GM04503 (cell line): Measurements from ENCODE around the gene TXNRD1.
"Not testable (repeated sequence)": the region's sequence is repeated elsewhere in the genome, so short reads cannot be mapped to it uniquely, and the experiment has no call there.

ENCODE experiments used
- DNase-seq: peaks from one replicate; pipeline ENCODE4 v3.0.0-alpha.2; 2012; ENCODE audit warnings: low read depth

The TXNRD1 gene

DNA sequence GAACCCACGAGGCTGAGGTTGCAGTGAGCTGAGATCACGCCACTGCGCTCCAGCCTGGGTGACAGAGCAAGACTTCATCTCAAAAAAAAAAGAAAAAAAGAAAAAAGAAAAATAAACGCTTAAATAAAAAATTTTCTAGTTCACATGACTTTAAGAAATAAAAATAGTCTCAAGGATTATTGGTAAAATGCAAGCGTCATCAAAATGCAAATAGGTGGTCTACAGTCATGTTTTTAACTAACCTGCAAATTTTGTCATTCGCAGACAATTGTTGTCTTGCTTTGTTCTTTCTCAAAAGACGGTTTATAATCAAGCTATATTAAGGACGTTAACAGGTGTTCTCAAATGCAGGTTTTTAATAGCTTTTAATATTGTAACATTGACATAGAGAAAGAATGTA is 22.4 kb downstream of the TXNRD1 start:
- DNase-seq: no peak

GRCh38 chr12:104242546-104243206 is 27.1 kb downstream of the TXNRD1 start:
- DNase-seq: no peak

GRCh38 chr12:104243551-104243950 is 28.0 kb downstream of the TXNRD1 start:
- peak; percentile 35 for DNase-seq

GRCh38 chr12:104243971-104244370 is 28.4 kb downstream of the TXNRD1 start:
- DNase-seq: no peak

GRCh38 chr12:104247698-104248097 is 32.1 kb downstream of the TXNRD1 start:
- no peak for DNase-seq

- no peak for DNase-seq
These were observed 32.9 kb downstream of the TXNRD1 start for GRCh38 chr12:104248444-104248843.

GRCh38 chr12:104249017-104249416 is 33.4 kb downstream of the TXNRD1 start:
- no peak for DNase-seq

- DNase-seq: no peak
These were observed 34.3 kb downstream of the TXNRD1 start for GRCh38 chr12:104249898-104250297.

DNA sequence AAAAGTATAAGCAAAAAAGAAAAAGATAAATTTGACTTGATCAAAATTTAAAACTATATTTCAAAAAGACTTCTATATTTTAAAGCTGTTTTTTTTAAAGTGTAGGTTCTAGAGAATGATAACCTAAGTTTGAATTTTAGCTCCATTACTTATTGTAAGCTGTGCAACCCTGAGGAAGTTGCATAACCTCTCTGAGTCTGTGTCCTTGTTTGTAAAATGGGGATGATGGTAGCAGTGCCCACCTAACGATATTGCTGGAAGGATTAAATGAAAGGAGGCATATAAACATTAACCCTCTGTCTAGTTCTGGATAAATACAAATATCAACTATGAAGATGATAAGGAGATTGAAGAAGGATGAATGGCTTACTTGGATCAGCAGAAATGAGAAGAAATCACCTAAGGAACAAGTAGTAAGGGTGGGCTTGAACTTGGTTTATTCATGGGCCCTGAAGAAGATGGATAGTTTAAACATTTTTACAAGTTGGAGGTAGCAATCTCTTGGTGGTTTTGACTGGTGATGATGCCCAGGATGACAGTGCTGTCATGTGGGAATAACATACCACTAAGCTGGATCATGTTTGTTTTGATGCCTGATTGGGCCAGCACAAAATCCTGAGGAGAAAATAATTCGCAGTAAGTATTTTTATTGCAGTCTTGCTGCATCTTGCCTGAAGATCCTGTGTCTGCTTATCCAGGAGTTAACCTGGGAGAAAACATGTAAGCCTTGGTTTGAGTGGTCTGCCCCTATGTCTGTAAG is 35.0 kb downstream of the TXNRD1 start:
- no peak for DNase-seq

- no peak for DNase-seq
These were observed 42.4 kb downstream of the TXNRD1 start for GRCh38 chr12:104257913-104258472.

- no peak for DNase-seq
These were observed 43.0 kb downstream of the TXNRD1 start for GRCh38 chr12:104258476-104259067.

DNA sequence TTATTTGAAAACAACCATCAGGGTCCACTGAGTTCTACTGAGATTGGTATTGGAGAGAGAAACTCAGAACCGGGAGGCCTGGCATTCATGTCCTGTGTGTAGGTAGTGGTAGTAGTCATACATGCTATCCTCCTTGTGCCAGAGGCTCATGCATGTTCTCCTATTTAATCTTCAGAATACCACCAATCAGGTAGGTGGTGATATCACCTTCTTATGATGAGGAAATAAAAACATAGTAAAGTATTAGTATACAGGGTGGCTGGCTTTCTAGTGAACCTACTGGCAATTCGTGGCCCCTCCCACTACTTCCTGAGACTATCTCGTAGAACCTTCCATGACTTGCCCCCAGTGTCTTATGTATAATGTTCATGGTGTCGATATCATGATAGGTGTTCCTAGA is 47.4 kb downstream of the TXNRD1 start:
- no peak for DNase-seq

DNA sequence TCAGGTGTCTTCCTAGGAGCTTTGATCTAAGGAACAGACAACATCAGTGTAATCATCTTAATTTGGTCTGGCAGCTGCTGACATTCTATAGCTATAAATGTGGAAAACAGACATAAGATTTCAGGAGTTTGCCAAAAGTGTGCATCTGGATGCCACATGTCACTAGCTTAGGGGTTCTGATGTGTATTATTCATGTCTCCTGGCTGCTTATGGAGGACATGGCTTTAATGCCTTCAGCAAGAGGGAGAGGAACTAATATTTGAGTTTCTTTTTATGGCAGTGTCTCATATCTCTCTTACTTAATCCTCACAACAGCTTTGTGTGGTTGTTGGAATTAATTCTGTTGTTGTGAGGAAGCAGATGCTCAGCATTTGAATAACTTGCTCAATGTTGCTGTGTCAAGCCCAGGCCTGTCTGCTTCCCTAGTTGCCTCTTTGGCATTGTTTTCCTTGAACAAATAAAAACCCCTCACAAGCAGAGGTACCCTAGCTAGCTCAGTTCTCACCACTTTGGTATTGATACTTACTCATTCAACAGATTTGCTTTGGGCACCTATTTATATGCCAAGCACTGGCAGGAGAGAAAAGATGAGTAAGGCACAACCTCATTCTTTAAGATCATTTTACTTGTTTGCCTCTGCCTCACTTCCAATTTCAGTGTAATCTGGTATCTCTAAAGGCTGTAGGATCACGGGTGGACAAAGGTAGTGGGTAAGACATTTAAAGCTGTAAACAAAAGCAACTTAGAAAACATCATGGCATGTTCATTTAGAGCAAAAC is 48.2 kb downstream of the TXNRD1 start:
- DNase-seq: peak; percentile 67

DNA sequence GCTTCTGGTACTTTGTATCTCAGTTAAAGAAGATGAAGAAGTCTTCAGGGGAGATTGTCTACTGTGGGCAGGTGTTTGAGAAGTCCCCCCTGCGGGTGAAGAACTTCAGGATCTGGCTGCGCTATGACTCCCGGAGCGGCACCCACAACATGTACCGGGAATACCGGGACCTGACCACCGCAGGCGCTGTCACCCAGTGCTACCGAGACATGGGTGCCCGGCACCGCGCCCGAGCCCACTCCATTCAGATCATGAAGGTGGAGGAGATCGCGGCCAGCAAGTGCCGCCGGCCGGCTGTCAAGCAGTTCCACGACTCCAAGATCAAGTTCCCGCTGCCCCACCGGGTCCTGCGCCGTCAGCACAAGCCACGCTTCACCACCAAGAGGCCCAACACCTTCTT is 49.9 kb downstream of the TXNRD1 start:
- DNase-seq: not testable (repeated sequence)

- DNase-seq: no peak
These were observed 57.4 kb downstream of the TXNRD1 start for GRCh38 chr12:104272938-104273337.

- DNase-seq: no peak
These were observed 57.9 kb downstream of the TXNRD1 start for GRCh38 chr12:104273503-104273902.

GRCh38 chr12:104274811-104275210 is 59.2 kb downstream of the TXNRD1 start:
- no peak for DNase-seq

- no peak for DNase-seq
These were observed 60.1 kb downstream of the TXNRD1 start for GRCh38 chr12:104275689-104276088.

- DNase-seq: no peak
These were observed 60.9 kb downstream of the TXNRD1 start for GRCh38 chr12:104276273-104277131.

GRCh38 chr12:104279164-104279563 is 63.6 kb downstream of the TXNRD1 start:
- DNase-seq: no peak

- DNase-seq: no peak
These were observed 64.5 kb downstream of the TXNRD1 start for GRCh38 chr12:104280111-104280510.
